ENCODE data around the gene NOX3. TPM values are rescaled to one million over a fixed set of nuclear protein-coding genes. Genes with fewer than 3 reads are reported as not detected.

NOX3 gene
- not detected for total RNA-seq
- total RNA-seq (2013) = not detected

GRCh38 chr6:155455766-155456165 lies at the start of gene NOX3:
NOX3 (minus strand) TSS chr6:155455839; CDS start chr6:155455800, 39 bp downstream.
- TF ChIP-seq CTCF (IDR thresholded peaks at IDR 0.05) = no peak
- WGBS (ENCODE audit: insufficient coverage) = 12% methylated on average over 2 of the region's 5 CpGs
- no peak within 1 kb of the TSS for H3K27ac Mint-ChIP-seq
- Histone ChIP-seq H3K27ac (ENCODE audit: low read length) (no peak within 1 kb of the TSS), H3K27me3 (ENCODE audit: control insufficient read depth, insufficient read depth, low read length) (peaks cover 3% of the 10 kb centered on the region), H3K4me3 (ENCODE audit: low read length) (no peak within 1 kb of the TSS), H3K36me3 (ENCODE audit: control insufficient read depth, insufficient read depth, low read length) (no peaks in the 10 kb centered on the region), H3K9me3 (ENCODE audit: control insufficient read depth, insufficient read depth, low read length) (no peaks in the 10 kb centered on the region), H3K4me1 (ENCODE audit: control insufficient read depth, insufficient read depth, low read length) (no peaks in the 10 kb centered on the region)
- ATAC-seq = no peak
- no peak within 1 kb of the TSS for H3K4me3 Mint-ChIP-seq
- intact Hi-C loops (cut with micrococcal nuclease) = no loop called here
- H3K36me3 Mint-ChIP-seq = no peaks in the 10 kb centered on the region
- peaks cover 4 to 50% of the 10 kb centered on the region in 2 donors for H3K27me3 Mint-ChIP-seq (ENCODE audit: low read depth in 2 of 2)
- H3K9me3 Mint-ChIP-seq = no peaks in the 10 kb centered on the region
- DNase-seq = no peak
- H3K4me1 Mint-ChIP-seq = no peaks in the 10 kb centered on the region

GRCh38 chr6:155504848-155505607 lies 49.4 kb upstream of the NOX3 start:
- Histone ChIP-seq H3K4me3 (ENCODE audit: low read length) (no peak overlapping the region), H3K36me3 (ENCODE audit: control insufficient read depth, insufficient read depth, low read length) (no peaks in the 10 kb centered on the region)

GRCh38 chr6:155502393-155502792 lies 46.8 kb upstream of the NOX3 start:
- Histone ChIP-seq H3K4me1 (ENCODE audit: control insufficient read depth, insufficient read depth, low read length) (no peaks in the 10 kb centered on the region), H3K4me3 (ENCODE audit: low read length) (no peak overlapping the region), H3K36me3 (ENCODE audit: control insufficient read depth, insufficient read depth, low read length) (no peaks in the 10 kb centered on the region), H3K27ac (ENCODE audit: low read length) (no peak overlapping the region), H3K9me3 (ENCODE audit: control insufficient read depth, insufficient read depth, low read length) (no peaks in the 10 kb centered on the region), H3K27me3 (ENCODE audit: control insufficient read depth, insufficient read depth, low read length) (no peaks in the 10 kb centered on the region)
- Mint-ChIP-seq H3K27me3 (ENCODE audit: low read depth in 2 of 2) (peaks cover 3 to 15% of the 10 kb centered on the region in 2 donors), H3K4me3 (no peak overlapping the region), H3K27ac (no peak overlapping the region), H3K36me3 (no peaks in the 10 kb centered on the region), H3K9me3 (peaks cover 0 to 5% of the 10 kb centered on the region in 2 donors), H3K4me1 (no peaks in the 10 kb centered on the region)
- TF ChIP-seq CTCF (IDR thresholded peaks at IDR 0.05) = no peak
- WGBS (ENCODE audit: insufficient coverage) = no CpG with 5 or more reads among the region's 1 CpG
- no peak for ATAC-seq
- no peak for DNase-seq
- intact Hi-C loops (cut with micrococcal nuclease) = no loop called here

More at GRCh38 chr6:155504848-155505607, 49.4 kb upstream of the NOX3 start:
- Histone ChIP-seq H3K27ac (ENCODE audit: low read length) (no peak overlapping the region), H3K9me3 (ENCODE audit: control insufficient read depth, insufficient read depth, low read length) (no peaks in the 10 kb centered on the region), H3K4me1 (ENCODE audit: control insufficient read depth, insufficient read depth, low read length) (no peaks in the 10 kb centered on the region), H3K27me3 (ENCODE audit: control insufficient read depth, insufficient read depth, low read length) (no peaks in the 10 kb centered on the region)
- ATAC-seq = no peak
- TF ChIP-seq CTCF (IDR thresholded peaks at IDR 0.05) = no peak
- WGBS (ENCODE audit: insufficient coverage) = 60% methylated on average over 4 of the region's 5 CpGs
- H3K27ac Mint-ChIP-seq = no peak overlapping the region
- no peak overlapping the region for H3K4me3 Mint-ChIP-seq
- intact Hi-C loops (cut with micrococcal nuclease) = no loop called here
- no peak for DNase-seq
- H3K36me3 Mint-ChIP-seq = no peaks in the 10 kb centered on the region
- peaks cover 3 to 10% of the 10 kb centered on the region in 2 donors for H3K27me3 Mint-ChIP-seq (ENCODE audit: low read depth in 2 of 2)
- no peaks in the 10 kb centered on the region for H3K4me1 Mint-ChIP-seq
- peaks cover 0 to 5% of the 10 kb centered on the region in 2 donors for H3K9me3 Mint-ChIP-seq

GRCh38 chr6:155499574-155499973 lies 43.9 kb upstream of the NOX3 start:
- H3K27me3 ChIP-seq (ENCODE audit: control insufficient read depth, insufficient read depth, low read length) = no peaks in the 10 kb centered on the region
- H3K4me1 ChIP-seq (ENCODE audit: control insufficient read depth, insufficient read depth, low read length) = no peaks in the 10 kb centered on the region
- peaks cover 0 to 5% of the 10 kb centered on the region in 2 donors for H3K27me3 Mint-ChIP-seq (ENCODE audit: low read depth in 2 of 2)
- H3K36me3 Mint-ChIP-seq = no peaks in the 10 kb centered on the region
- no peak overlapping the region for H3K27ac ChIP-seq (ENCODE audit: low read length)
- H3K4me3 ChIP-seq (ENCODE audit: low read length) = no peak overlapping the region
- 93% methylated on average over 4 of the region's 4 CpGs for WGBS (ENCODE audit: insufficient coverage)
- peaks cover 0 to 5% of the 10 kb centered on the region in 2 donors for H3K9me3 Mint-ChIP-seq
- ATAC-seq = no peak
- intact Hi-C loops (cut with micrococcal nuclease) = no loop called here
- H3K4me3 Mint-ChIP-seq = no peak overlapping the region
- no peaks in the 10 kb centered on the region for H3K4me1 Mint-ChIP-seq
- TF ChIP-seq CTCF (IDR thresholded peaks at IDR 0.05) = no peak
- H3K27ac Mint-ChIP-seq = no peak overlapping the region
- no peaks in the 10 kb centered on the region for H3K36me3 ChIP-seq (ENCODE audit: control insufficient read depth, insufficient read depth, low read length)
- no peaks in the 10 kb centered on the region for H3K9me3 ChIP-seq (ENCODE audit: control insufficient read depth, insufficient read depth, low read length)
- no peak for DNase-seq
